ENCODE data around the gene B3GNT9. TPM values are rescaled to one million over a fixed set of nuclear protein-coding genes. Genes with fewer than 3 reads are reported as not detected.

The B3GNT9 gene
- total RNA-seq, 1 experiment from 2014 or later, result 3.8 TPM

- peaks cover 11% of the 10 kb centered on the region for H3K79me2 ChIP-seq (ENCODE audit: insufficient read depth, low read length)
- H3K9ac ChIP-seq (ENCODE audit: low read length), result 0 out of 2 replicates have a peak overlapping the region, but pooled peaks have one; percentile 77
- no peak for DNase-seq (ENCODE audit: low read depth, low spot score)
- no peaks in the 10 kb centered on the region for H3K27me3 ChIP-seq (ENCODE audit: insufficient read depth, low read length)
- H3K9me2 ChIP-seq (ENCODE audit: insufficient read depth), result no peaks in the 10 kb centered on the region
- intact Hi-C loops (cut with micrococcal nuclease), result no loop called here
- H2AFZ ChIP-seq (ENCODE audit: low read depth, low read length, poor library complexity, severe bottlenecking), result no peak overlapping the region
- BruUV-seq (replicated peaks), result no TSS peak
- peak overlapping the region; percentile 95 for H3K27ac ChIP-seq (ENCODE audit: low read depth, low read length)
- H3K36me3 ChIP-seq (ENCODE audit: control insufficient read depth in 1 of 2, insufficient read depth in 2 of 2, low read length in 2 of 2), result 0 out of 4 replicates have a peak, but pooled peaks cover 0 to 6% of the 10 kb centered on the region in 2 experiments
- peak overlapping the region; percentile 93; the same call in 1 of the 2 replicates for H3K4me2 ChIP-seq (ENCODE audit: low read length)
- H3K9me3 ChIP-seq (ENCODE audit: control insufficient read depth in 1 of 2, insufficient read depth in 1 of 2, low read depth in 1 of 2, low read length in 2 of 2), result no peaks in the 10 kb centered on the region
- no peak overlapping the region for H3K4me3 ChIP-seq (replicated peaks in 1 of 2; ENCODE audit: low read depth in 1 of 2, low read length in 2 of 2)
- RAD21 ChIA-PET (ENCODE audit: low non-redundant PET in 1 of 2, low total read pairs in 2 of 2, uncharacterized antibody in 2 of 2, unreplicated experiment in 2 of 2), result no interaction called here
- ATAC-seq, result no peak
- peaks cover 47 to 72% of the 10 kb centered on the region in 2 experiments for H3K4me1 ChIP-seq (ENCODE audit: control insufficient read depth in 1 of 2, insufficient read depth in 2 of 2, low read length in 2 of 2)
- CTCF ChIA-PET, result interaction anchor here (0.7 to 3.4 kb wide), 4 partner anchors 13 to 162 kb away, joined by 3 to 14 read pairs (median 4); partner anchors contain the start of genes E2F4 and ELMO3
- H4K20me1 ChIP-seq (ENCODE audit: insufficient read depth), result no peaks in the 10 kb centered on the region
- POLR2A ChIA-PET, result no interaction called here
- TF ChIP-seq CTCF (IDR thresholded peaks at IDR 0.05 in 2 of 3, conservative IDR thresholded peaks at IDR 0.05 in 1 of 3; ENCODE audit: borderline replicate concordance in 1 of 3, insufficient read depth in 1 of 3, low read depth in 2 of 3, low read length in 2 of 3) (peak in 2 of 3 experiments; percentile 39 to 50; a peak in 3 of 6 replicates), JUND (IDR thresholded peaks at IDR 0.05) (no peak)
Measured at GRCh38 chr16:67179421-67180080, 28.8 kb upstream of the B3GNT9 start.

All from HCT116 (cell line).